Astrocyte (in vitro differentiated cells and primary cell): ENCODE measurements around the gene NXPE4. TPM values are rescaled to one million over a fixed set of nuclear protein-coding genes. Genes with fewer than 3 reads are reported as not detected.
"Not testable (repeated sequence)": the region's sequence is repeated elsewhere in the genome, so short reads cannot be mapped to it uniquely, and the experiment has no call there.

Experiments used
- DNase-seq: peaks from one replicate; pipeline ENCODE4 v3.0.0-alpha.2; 2010; ENCODE audit warnings: low read depth
- FAIRE-seq: peaks from 2 replicates; lab custom pipeline; 2011; peaks lifted over from hg19 to GRCh38; lab: Jason Lieb, UNC
- H2AFZ ChIP-seq: 2 replicates; pipeline ENCODE4 v1.6.0; 2012; ENCODE audit warnings: low read depth, low read length, inconsistent platforms
- H3K27ac ChIP-seq: 2 replicates; pipeline ENCODE4 v1.5.1; 2011; ENCODE audit warnings: low read depth, low read length, inconsistent platforms
- H3K27me3 ChIP-seq: 2 replicates; pipeline ENCODE4 v1.6.0; 2011; ENCODE audit warnings: low read length, inconsistent platforms; ENCODE audit not compliant: insufficient read depth
- H3K36me3 ChIP-seq: 2 replicates; pipeline ENCODE4 v1.5.1; 2011; ENCODE audit warnings: low read length, inconsistent platforms; ENCODE audit not compliant: insufficient read depth
- H3K4me1 ChIP-seq: 2 replicates; pipeline ENCODE4 v1.5.1; 2011; ENCODE audit warnings: low read length, inconsistent platforms; ENCODE audit not compliant: insufficient read depth
- H3K4me2 ChIP-seq: 2 replicates; pipeline ENCODE4 v1.6.0; 2012; ENCODE audit warnings: low read length, inconsistent platforms
- H3K4me3 ChIP-seq: 2 replicates; pipeline ENCODE4 v1.5.1; 2011; ENCODE audit warnings: low read depth, mild to moderate bottlenecking, low read length, inconsistent platforms; ENCODE audit not compliant: insufficient read depth
- H3K79me2 ChIP-seq: 2 replicates; pipeline ENCODE4 v1.6.0; 2012; ENCODE audit warnings: mild to moderate bottlenecking, low read length, inconsistent platforms; ENCODE audit not compliant: insufficient read depth
- H3K9ac ChIP-seq: 2 replicates; pipeline ENCODE4 v1.6.0; 2012; ENCODE audit warnings: mild to moderate bottlenecking, low read length, inconsistent platforms
- H3K9me3 ChIP-seq: 2 replicates; pipeline ENCODE4 v1.5.1; 2012; ENCODE audit warnings: low read depth, mild to moderate bottlenecking, low read length, inconsistent platforms; ENCODE audit not compliant: insufficient read depth
- H4K20me1 ChIP-seq: 2 replicates; pipeline ENCODE4 v1.6.0; 2012; ENCODE audit warnings: low read length, inconsistent platforms; ENCODE audit not compliant: insufficient read depth
- H3K27ac Mint-ChIP-seq: one replicate; pipeline ENCODE4 v1.8.0; 2021; ENCODE audit warnings: mild to moderate bottlenecking, mixed read lengths; ENCODE audit not compliant: unreplicated experiment
- H3K27me3 Mint-ChIP-seq: one replicate; pipeline ENCODE4 v1.8.0; 2021; ENCODE audit warnings: low read depth, mixed read lengths; ENCODE audit not compliant: unreplicated experiment
- H3K36me3 Mint-ChIP-seq: one replicate; pipeline ENCODE4 v1.8.0; 2021; ENCODE audit warnings: low read depth, mixed read lengths; ENCODE audit not compliant: unreplicated experiment
- H3K4me1 Mint-ChIP-seq: one replicate; pipeline ENCODE4 v1.8.0; 2021; ENCODE audit warnings: low read depth, mixed read lengths; ENCODE audit not compliant: unreplicated experiment
- H3K4me3 Mint-ChIP-seq: one replicate; pipeline ENCODE4 v1.8.0; 2021; ENCODE audit warnings: mild to moderate bottlenecking, moderate library complexity, mixed read lengths; ENCODE audit not compliant: unreplicated experiment
- H3K9me3 Mint-ChIP-seq: one replicate; pipeline ENCODE4 v1.8.0; 2021; ENCODE audit warnings: mild to moderate bottlenecking, mixed read lengths; ENCODE audit not compliant: unreplicated experiment
- EZH2 ChIP-seq: IDR thresholded peaks from 2 replicates; pipeline ENCODE4 v1.6.1; 2012; ENCODE audit warnings: mild to moderate bottlenecking, low read length, inconsistent platforms; ENCODE audit not compliant: insufficient read depth
- total RNA-seq: library from RNA; stranded (reverse); gene quantifications from 2 replicates; pipeline ENCODE4 v1.2.1, GENCODE V29; 2021
- TF ChIP-seq, protein P1 (sequence below): IDR thresholded peaks from 2 replicates; pipeline ENCODE4 v1.5.1; 2011; ENCODE audit warnings: low read depth, mild to moderate bottlenecking, inconsistent platforms, low read length, moderate library complexity; ENCODE audit not compliant: insufficient read depth

Gene NXPE4
- total RNA-seq, 1 donor from 2014 or later = not detected

DNA sequence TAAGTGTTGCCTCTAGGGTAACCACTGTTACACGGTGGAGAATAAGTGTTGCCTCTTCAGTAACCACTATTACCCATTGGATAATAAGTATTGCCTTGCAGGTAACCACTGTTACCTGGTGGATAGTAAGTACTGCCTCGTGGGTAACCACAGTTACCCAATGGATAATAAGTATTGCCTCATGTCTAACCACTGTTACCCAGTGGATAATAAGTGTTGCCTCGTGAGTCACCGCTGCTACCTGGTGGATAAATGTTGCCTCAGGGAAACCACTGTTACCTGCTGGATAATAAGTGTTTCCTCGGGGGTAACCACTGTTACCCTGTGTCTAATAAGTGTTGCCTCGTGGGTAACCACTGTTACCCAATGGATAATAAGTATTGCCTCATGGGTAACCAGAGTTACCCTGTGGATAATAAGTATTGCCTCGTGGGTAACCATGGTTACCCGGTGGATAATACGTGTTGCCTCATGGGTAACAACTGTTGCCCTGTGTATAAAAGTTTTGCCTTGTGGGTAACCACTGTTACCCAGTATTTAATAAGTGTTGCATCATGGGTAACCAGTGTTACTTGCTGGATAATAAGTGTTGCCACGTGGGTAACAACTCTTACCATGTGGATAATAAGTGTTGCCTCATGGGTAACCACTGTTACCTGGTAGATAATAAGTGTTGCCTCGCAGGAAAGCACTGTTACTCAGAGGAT lies 12.3 kb upstream of the NXPE4 start:
- Histone ChIP-seq H3K4me3 (no peak overlapping the region), H3K4me2 (no peak overlapping the region), H3K27ac (no peak overlapping the region), H4K20me1 (no peaks in the 10 kb centered on the region), H3K79me2 (no peaks in the 10 kb centered on the region), H3K9ac (no peak overlapping the region), H3K36me3 (no peaks in the 10 kb centered on the region), H2AFZ (no peak overlapping the region), H3K9me3 (peaks cover 10% of the 10 kb centered on the region), H3K27me3 (no peaks in the 10 kb centered on the region), H3K4me1 (no peaks in the 10 kb centered on the region)
- no peak overlapping the region for H3K4me3 Mint-ChIP-seq
- H3K4me1 Mint-ChIP-seq = no peaks in the 10 kb centered on the region
- H3K27me3 Mint-ChIP-seq = no peaks in the 10 kb centered on the region
- DNase-seq = no peak
- peaks cover 15% of the 10 kb centered on the region for H3K9me3 Mint-ChIP-seq
- FAIRE-seq = no peak
- H3K36me3 Mint-ChIP-seq = no peaks in the 10 kb centered on the region
- TF ChIP-seq, protein P1, sequence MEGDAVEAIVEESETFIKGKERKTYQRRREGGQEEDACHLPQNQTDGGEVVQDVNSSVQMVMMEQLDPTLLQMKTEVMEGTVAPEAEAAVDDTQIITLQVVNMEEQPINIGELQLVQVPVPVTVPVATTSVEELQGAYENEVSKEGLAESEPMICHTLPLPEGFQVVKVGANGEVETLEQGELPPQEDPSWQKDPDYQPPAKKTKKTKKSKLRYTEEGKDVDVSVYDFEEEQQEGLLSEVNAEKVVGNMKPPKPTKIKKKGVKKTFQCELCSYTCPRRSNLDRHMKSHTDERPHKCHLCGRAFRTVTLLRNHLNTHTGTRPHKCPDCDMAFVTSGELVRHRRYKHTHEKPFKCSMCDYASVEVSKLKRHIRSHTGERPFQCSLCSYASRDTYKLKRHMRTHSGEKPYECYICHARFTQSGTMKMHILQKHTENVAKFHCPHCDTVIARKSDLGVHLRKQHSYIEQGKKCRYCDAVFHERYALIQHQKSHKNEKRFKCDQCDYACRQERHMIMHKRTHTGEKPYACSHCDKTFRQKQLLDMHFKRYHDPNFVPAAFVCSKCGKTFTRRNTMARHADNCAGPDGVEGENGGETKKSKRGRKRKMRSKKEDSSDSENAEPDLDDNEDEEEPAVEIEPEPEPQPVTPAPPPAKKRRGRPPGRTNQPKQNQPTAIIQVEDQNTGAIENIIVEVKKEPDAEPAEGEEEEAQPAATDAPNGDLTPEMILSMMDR = no peak
- no peak for TF ChIP-seq EZH2
- H3K27ac Mint-ChIP-seq = no peak overlapping the region

DNA sequence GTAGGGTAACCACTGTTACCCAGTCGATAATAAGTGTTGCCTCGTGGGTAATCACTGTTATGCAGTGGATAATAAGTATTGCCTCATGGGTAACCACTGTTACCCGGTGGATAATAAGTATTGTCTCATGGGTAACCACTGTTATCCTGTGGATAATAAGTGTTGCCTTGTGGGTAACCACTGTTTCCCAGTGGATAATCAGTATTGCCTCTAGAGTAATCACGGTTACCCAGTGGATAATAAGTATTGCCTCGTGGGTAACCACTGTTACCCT lies 11.2 kb upstream of the NXPE4 start:
- not testable (repeated sequence) for H3K79me2 ChIP-seq, H3K4me2 ChIP-seq, H3K27ac ChIP-seq, H3K9ac ChIP-seq, H3K27me3 Mint-ChIP-seq, H3K9me3 ChIP-seq, DNase-seq, H3K27me3 ChIP-seq, H3K4me1 ChIP-seq, FAIRE-seq, H3K4me1 Mint-ChIP-seq, H4K20me1 ChIP-seq, H3K4me3 Mint-ChIP-seq, H3K4me3 ChIP-seq, H2AFZ ChIP-seq, H3K36me3 ChIP-seq, H3K36me3 Mint-ChIP-seq, H3K27ac Mint-ChIP-seq
- peaks cover 15% of the 10 kb centered on the region for H3K9me3 Mint-ChIP-seq

DNA sequence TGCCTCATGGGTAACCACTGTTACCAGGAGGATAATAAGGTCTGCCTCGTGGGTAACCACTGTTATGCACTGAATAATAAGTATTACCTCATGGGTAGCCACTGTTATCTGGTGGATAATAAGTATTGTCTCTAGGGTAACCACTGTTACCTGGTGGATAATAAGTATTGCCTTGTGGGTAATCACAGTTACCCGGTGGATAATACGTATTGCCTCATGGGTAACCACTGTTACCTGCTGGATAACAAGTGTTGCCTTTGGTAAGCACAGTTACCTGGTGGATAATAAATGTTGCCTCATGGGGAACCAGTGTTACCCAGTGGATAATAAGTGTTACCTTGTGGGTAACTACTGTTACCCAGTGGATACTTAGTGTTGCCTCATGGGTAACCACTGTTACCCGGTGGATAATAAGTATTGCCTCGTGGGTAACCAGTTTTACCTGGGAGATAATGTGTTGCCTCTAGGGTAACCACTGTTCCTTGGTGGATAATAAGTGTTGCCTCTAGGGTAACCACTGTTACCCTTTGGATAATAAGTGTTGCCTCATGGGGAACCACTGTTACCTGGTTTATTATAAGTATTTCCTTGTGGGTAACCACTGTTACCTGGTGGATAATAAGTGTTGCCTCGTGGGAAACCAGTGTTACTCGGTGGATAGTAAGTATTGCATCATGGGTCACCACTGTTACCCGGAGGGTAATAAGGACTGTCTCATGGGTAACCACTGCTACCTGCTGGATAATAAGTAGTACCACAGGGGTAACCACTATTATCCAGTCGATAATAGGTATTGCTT lies 10.6 kb upstream of the NXPE4 start:
- H3K4me3 ChIP-seq = no peak overlapping the region
- H3K9ac ChIP-seq = no peak overlapping the region
- no peak overlapping the region for H2AFZ ChIP-seq
- no peak for TF ChIP-seq EZH2
- H3K27me3 ChIP-seq = no peaks in the 10 kb centered on the region
- no peak overlapping the region for H3K4me3 Mint-ChIP-seq
- H3K79me2 ChIP-seq = no peaks in the 10 kb centered on the region
- H3K4me1 ChIP-seq = no peaks in the 10 kb centered on the region
- no peak for DNase-seq
- H3K4me1 Mint-ChIP-seq = no peaks in the 10 kb centered on the region
- no peak overlapping the region for H3K27ac Mint-ChIP-seq
- H4K20me1 ChIP-seq = no peaks in the 10 kb centered on the region
- no peak for FAIRE-seq
- H3K27me3 Mint-ChIP-seq = no peaks in the 10 kb centered on the region
- peaks cover 6% of the 10 kb centered on the region for H3K9me3 ChIP-seq
- no peaks in the 10 kb centered on the region for H3K36me3 Mint-ChIP-seq
- H3K27ac ChIP-seq = no peak overlapping the region
- H3K36me3 ChIP-seq = no peaks in the 10 kb centered on the region
- no peak overlapping the region for H3K4me2 ChIP-seq
- H3K9me3 Mint-ChIP-seq = peaks cover 15% of the 10 kb centered on the region
